ENCODE data around the gene POU2F2.

GRCh38 chr19:42060117-42060516, 72.1 kb downstream of the POU2F2 start:
- TF ChIP-seq POLR2AphosphoS5 (IDR thresholded peaks at IDR 0.05; ENCODE audit: borderline replicate concordance, low read depth, low read length) (no peak), EZH2 (IDR thresholded peaks at IDR 0.05) (no peak), FOXP2 (optimal IDR thresholded peaks at IDR 0.05; ENCODE audit: control extremely low read depth, extremely low read length, insufficient read depth) (no peak)
